HEK293T (cell line): ENCODE measurements around the gene SPOCK3.

Source experiments
- CTCF ChIA-PET: fragments of 350-600 bp; formaldehyde crosslinking; extraction: SDS; loops from one replicate; lab custom pipeline; 2021; ENCODE audit warnings: antibody characterized with exemption, inconsistent platforms; lab: Yijun Ruan, JAX
- POLR2A ChIA-PET: fragments of 350-600 bp; formaldehyde crosslinking; extraction: SDS; loops from one replicate; lab custom pipeline; 2020; ENCODE audit warnings: antibody characterized with exemption, inconsistent platforms; lab: Yijun Ruan, JAX
- DNase-seq: peaks from one replicate; pipeline ENCODE4 v3.0.0; 2012; ENCODE audit warnings: mixed read lengths; ENCODE audit errors: extremely low spot score
- ARNT ChIP-seq: fragments of 450-650 bp; IDR thresholded peaks from 2 replicates; pipeline ENCODE4 v1.6.1; 2017; ENCODE audit warnings: mild to moderate bottlenecking
- BHLHE40 ChIP-seq: fragments of 450-650 bp; IDR thresholded peaks from 2 replicates; pipeline ENCODE4 v1.6.1; 2016; ENCODE audit warnings: mild to moderate bottlenecking, moderate library complexity, borderline replicate concordance
- CTBP1 ChIP-seq: fragments of 450-650 bp; IDR thresholded peaks from 2 replicates; pipeline ENCODE4 v1.6.1; 2016; ENCODE audit warnings: borderline replicate concordance
- ELF4 ChIP-seq: fragments of 450-650 bp; IDR thresholded peaks from 2 replicates; pipeline ENCODE4 v1.6.1; 2017; ENCODE audit warnings: antibody characterized with exemption
- FOXA1 ChIP-seq: fragments of 450-650 bp; IDR thresholded peaks from 2 replicates; pipeline ENCODE4 v1.6.1; 2016; ENCODE audit warnings: mild to moderate bottlenecking
- FOXK2 ChIP-seq: fragments of 450-650 bp; IDR thresholded peaks from 2 replicates; pipeline ENCODE4 v1.6.1; 2016; ENCODE audit warnings: mild to moderate bottlenecking
- FOXM1 ChIP-seq: fragments of 450-650 bp; IDR thresholded peaks from 2 replicates; pipeline ENCODE4 v1.6.1; 2017; ENCODE audit warnings: mild to moderate bottlenecking, borderline replicate concordance
- HDGF ChIP-seq: fragments of 450-650 bp; IDR thresholded peaks from 2 replicates; pipeline ENCODE4 v1.6.1; 2017; ENCODE audit warnings: antibody characterized with exemption, borderline replicate concordance
- L3MBTL2 ChIP-seq: fragments of 450-650 bp; conservative IDR thresholded peaks from 2 replicates; pipeline ENCODE4 v1.6.1; 2016; ENCODE audit warnings: mild to moderate bottlenecking
- LEF1 ChIP-seq: fragments of 450-650 bp; IDR thresholded peaks from 2 replicates; pipeline ENCODE4 v1.6.1; 2017; ENCODE audit warnings: mild to moderate bottlenecking, borderline replicate concordance
- NFRKB ChIP-seq: fragments of 450-650 bp; IDR thresholded peaks from 2 replicates; pipeline ENCODE4 v1.6.1; 2016; ENCODE audit warnings: mild to moderate bottlenecking, moderate library complexity
- PKNOX1 ChIP-seq: fragments of 450-650 bp; IDR thresholded peaks from 2 replicates; pipeline ENCODE4 v1.6.1; 2016
- SP1 ChIP-seq: fragments of 450-650 bp; IDR thresholded peaks from 2 replicates; pipeline ENCODE4 v1.6.1; 2017
- SUZ12 ChIP-seq: fragments of 450-650 bp; IDR thresholded peaks from 2 replicates; pipeline ENCODE4 v1.6.1; 2016; ENCODE audit warnings: mild to moderate bottlenecking
- TARDBP ChIP-seq: fragments of 450-650 bp; IDR thresholded peaks from 2 replicates; pipeline ENCODE4 v1.6.1; 2016
- ZNF384 ChIP-seq: fragments of 450-650 bp; IDR thresholded peaks from 2 replicates; pipeline ENCODE4 v1.6.1; 2016

The SPOCK3 gene

GRCh38 chr4:167111092-167111491 is 123.2 kb downstream of the SPOCK3 start:
- TF ChIP-seq ELF4: no peak
- TF ChIP-seq FOXM1: no peak
- ChIA-PET CTCF (no interaction called here), POLR2A (no interaction called here)
- no peak for DNase-seq

GRCh38 chr4:167109859-167110258 is 124.4 kb downstream of the SPOCK3 start:
- DNase-seq: no peak

GRCh38 chr4:167105857-167106256 is 128.4 kb downstream of the SPOCK3 start:
- TF ChIP-seq LEF1 (no peak), SUZ12 (no peak), FOXK2 (no peak), CTBP1 (no peak), HDGF (no peak), ELF4 (no peak), PKNOX1 (no peak), FOXA1 (no peak)
- POLR2A ChIA-PET: no interaction called here
- CTCF ChIA-PET: no interaction called here
- no peak for DNase-seq

More at GRCh38 chr4:167109859-167110258, 124.4 kb downstream of the SPOCK3 start:
- no peak for TF ChIP-seq BHLHE40
- no peak for TF ChIP-seq PKNOX1
- no peak for TF ChIP-seq ELF4
- no peak for TF ChIP-seq LEF1
- TF ChIP-seq FOXA1: no peak
- no peak for TF ChIP-seq L3MBTL2
- TF ChIP-seq TARDBP: no peak
- no peak for TF ChIP-seq FOXM1
- TF ChIP-seq NFRKB: no peak
- no peak for TF ChIP-seq FOXK2
- no peak for TF ChIP-seq SP1
- TF ChIP-seq ARNT: no peak
- no peak for TF ChIP-seq SUZ12
- TF ChIP-seq HDGF: no peak
- ChIA-PET CTCF (no interaction called here), POLR2A (no interaction called here)

GRCh38 chr4:167102475-167102874 is 131.8 kb downstream of the SPOCK3 start:
- TF ChIP-seq ELF4 (no peak), FOXK2 (no peak), SP1 (no peak), ARNT (no peak), SUZ12 (no peak), LEF1 (no peak), TARDBP (no peak), BHLHE40 (no peak), PKNOX1 (no peak), CTBP1 (no peak), HDGF (no peak), NFRKB (no peak), ZNF384 (no peak), FOXA1 (no peak), FOXM1 (no peak), L3MBTL2 (no peak)
- DNase-seq: no peak
- CTCF ChIA-PET: no interaction called here
- POLR2A ChIA-PET: no interaction called here

GRCh38 chr4:167101035-167101434 is 133.3 kb downstream of the SPOCK3 start:
- DNase-seq: no peak
- TF ChIP-seq PKNOX1 (no peak), HDGF (no peak), BHLHE40 (no peak), NFRKB (no peak), CTBP1 (no peak), FOXK2 (no peak), FOXM1 (no peak), ELF4 (no peak), SP1 (no peak), ARNT (no peak), SUZ12 (no peak), ZNF384 (no peak), TARDBP (no peak), L3MBTL2 (no peak), FOXA1 (no peak), LEF1 (no peak)
- CTCF ChIA-PET: no interaction called here
- POLR2A ChIA-PET: no interaction called here

- DNase-seq: no peak
- POLR2A ChIA-PET: no interaction called here
- CTCF ChIA-PET: interaction anchor here (0.9 kb wide), 1 partner anchor 9 kb away, joined by 3 read pairs; no protein-coding TSS in a partner anchor
- TF ChIP-seq ARNT (no peak), FOXM1 (no peak), SP1 (no peak), CTBP1 (no peak), FOXA1 (no peak), FOXK2 (no peak), PKNOX1 (no peak)
Measured at GRCh38 chr4:167100120-167100519, 134.2 kb downstream of the SPOCK3 start.
